Vagina (tissue), 2 donors: ENCODE results near the gene HNRNPUL2.

Experiments
- CTCF ChIP-seq, 3 experiments: fragments of 450-650 bp in 2 of 3; fragments of 200-600 bp in 1 of 3; sonication (generic) in 1 of 3; IDR thresholded peaks; one replicate each; pipeline ENCODE4 v1.5.1; 2017 to 2019; ENCODE audit warnings: antibody characterized with exemption in 3 of 3, mild to moderate bottlenecking in 2 of 3, moderate library complexity in 2 of 3
- POLR2A ChIP-seq, 2 donors: fragments of 450-650 bp; IDR thresholded peaks; one replicate each; pipeline ENCODE4 v1.6.1; 2017; ENCODE audit warnings: antibody characterized with exemption in 2 of 2, mild to moderate bottlenecking in 2 of 2, moderate library complexity in 2 of 2
- POLR2AphosphoS5 ChIP-seq, 2 donors: sonication (generic); formaldehyde crosslinking; IDR thresholded peaks; one replicate each; pipeline ENCODE4 v1.9.0; 2017; ENCODE audit warnings: antibody characterized with exemption in 2 of 2, mild to moderate bottlenecking in 2 of 2, low read depth in 1 of 2; ENCODE audit not compliant: insufficient read depth in 1 of 2

- TF ChIP-seq CTCF (IDR thresholded peaks at IDR 0.05): no peak
- no peak for TF ChIP-seq POLR2A (IDR thresholded peaks at IDR 0.05)
- TF ChIP-seq POLR2AphosphoS5 (IDR thresholded peaks at IDR 0.05; ENCODE audit: insufficient read depth in 1 of 2, low read depth in 1 of 2): no peak
Measured at GRCh38 chr11:62716206-62716605, 11.1 kb downstream of the HNRNPUL2 start.
